Chondrocyte (in vitro differentiated cells): Measurements from ENCODE around the gene FHIT. TPM values are rescaled to one million over a fixed set of nuclear protein-coding genes. Genes with fewer than 3 reads are reported as not detected.

ENCODE experiments used
- DNase-seq: peaks from one replicate; pipeline ENCODE4 v3.0.0; 2021; ENCODE audit warnings: mixed read lengths, low spot score
- H3K27ac Mint-ChIP-seq: one replicate; pipeline ENCODE4 v1.8.0; 2021; ENCODE audit warnings: mild to moderate bottlenecking, moderate library complexity, mixed read lengths; ENCODE audit not compliant: unreplicated experiment
- H3K27me3 Mint-ChIP-seq: 2 replicates; pipeline ENCODE4 v1.8.0; 2021; ENCODE audit warnings: low read depth, mixed read lengths
- H3K36me3 Mint-ChIP-seq: 2 replicates; pipeline ENCODE4 v1.8.0; 2021; ENCODE audit warnings: low read depth, mixed read lengths
- H3K4me1 Mint-ChIP-seq: 2 replicates; pipeline ENCODE4 v1.8.0; 2021; ENCODE audit warnings: low read depth, mild to moderate bottlenecking, mixed read lengths
- H3K4me3 Mint-ChIP-seq: one replicate; pipeline ENCODE4 v1.8.0; 2021; ENCODE audit warnings: mild to moderate bottlenecking, moderate library complexity, mixed read lengths; ENCODE audit not compliant: unreplicated experiment
- H3K9me3 Mint-ChIP-seq: 2 replicates; pipeline ENCODE4 v1.8.0; 2021; ENCODE audit warnings: low read depth, mixed read lengths
- total RNA-seq: library from RNA; stranded (reverse); gene quantifications from 3 replicates; pipeline ENCODE4 v1.2.1, GENCODE V29; 2021
- TF ChIP-seq, protein P1 (sequence below): fragments of 200-600 bp; sonication (generic); IDR thresholded peaks from 2 replicates; pipeline ENCODE4 v1.5.0; 2021; ENCODE audit warnings: antibody characterized with exemption, mild to moderate bottlenecking, moderate library complexity

FHIT gene
- total RNA-seq, 1 donor from 2014 or later = 3.8 TPM

DNA sequence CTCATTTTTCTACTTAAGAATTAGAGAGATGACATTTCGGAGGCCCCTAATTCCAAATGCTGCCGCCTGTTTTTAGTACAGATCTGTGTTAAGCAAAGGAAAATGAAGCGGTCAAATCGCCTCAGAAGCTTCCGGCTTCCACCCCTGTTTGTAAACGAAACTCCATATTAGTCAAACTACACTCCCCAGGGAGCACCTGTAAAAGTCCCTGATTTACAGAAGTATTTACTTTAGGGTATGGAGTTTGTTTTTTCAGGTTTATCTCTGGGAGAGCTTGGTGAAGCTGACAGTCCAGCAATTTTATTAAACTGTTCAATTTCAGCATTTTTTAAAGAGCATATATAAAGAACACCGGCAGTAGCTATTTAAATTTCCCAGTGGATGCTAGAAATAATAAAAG, 319.8 kb downstream of the FHIT start:
- no peaks in the 10 kb centered on the region for H3K27me3 Mint-ChIP-seq
- no peak overlapping the region for H3K4me3 Mint-ChIP-seq
- H3K36me3 Mint-ChIP-seq = no peaks in the 10 kb centered on the region
- H3K4me1 Mint-ChIP-seq = peaks cover 13% of the 10 kb centered on the region
- H3K9me3 Mint-ChIP-seq = peaks cover 3% of the 10 kb centered on the region
- DNase-seq = no peak
- no peak overlapping the region for H3K27ac Mint-ChIP-seq
- TF ChIP-seq, protein P1, sequence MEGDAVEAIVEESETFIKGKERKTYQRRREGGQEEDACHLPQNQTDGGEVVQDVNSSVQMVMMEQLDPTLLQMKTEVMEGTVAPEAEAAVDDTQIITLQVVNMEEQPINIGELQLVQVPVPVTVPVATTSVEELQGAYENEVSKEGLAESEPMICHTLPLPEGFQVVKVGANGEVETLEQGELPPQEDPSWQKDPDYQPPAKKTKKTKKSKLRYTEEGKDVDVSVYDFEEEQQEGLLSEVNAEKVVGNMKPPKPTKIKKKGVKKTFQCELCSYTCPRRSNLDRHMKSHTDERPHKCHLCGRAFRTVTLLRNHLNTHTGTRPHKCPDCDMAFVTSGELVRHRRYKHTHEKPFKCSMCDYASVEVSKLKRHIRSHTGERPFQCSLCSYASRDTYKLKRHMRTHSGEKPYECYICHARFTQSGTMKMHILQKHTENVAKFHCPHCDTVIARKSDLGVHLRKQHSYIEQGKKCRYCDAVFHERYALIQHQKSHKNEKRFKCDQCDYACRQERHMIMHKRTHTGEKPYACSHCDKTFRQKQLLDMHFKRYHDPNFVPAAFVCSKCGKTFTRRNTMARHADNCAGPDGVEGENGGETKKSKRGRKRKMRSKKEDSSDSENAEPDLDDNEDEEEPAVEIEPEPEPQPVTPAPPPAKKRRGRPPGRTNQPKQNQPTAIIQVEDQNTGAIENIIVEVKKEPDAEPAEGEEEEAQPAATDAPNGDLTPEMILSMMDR = no peak

DNA sequence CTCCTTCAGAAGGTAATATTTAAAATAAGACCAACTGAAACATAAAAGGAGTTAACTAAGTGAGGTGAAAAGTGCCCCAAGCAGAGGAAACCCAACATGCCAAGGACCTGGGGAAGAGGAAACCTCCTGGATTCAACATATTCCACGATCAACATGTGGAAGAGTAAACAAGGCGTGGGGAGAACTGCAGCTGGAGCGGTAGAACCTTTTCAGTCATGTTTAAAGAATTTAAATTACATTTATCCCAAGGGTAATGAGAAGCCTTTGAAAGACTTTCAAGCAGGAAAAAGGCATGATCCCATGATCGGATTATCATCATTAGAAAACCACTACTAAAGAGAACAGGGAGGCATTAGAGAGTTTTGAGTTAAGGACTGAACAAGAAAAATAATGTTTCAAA, 330.7 kb downstream of the FHIT start:
- no peak for DNase-seq

DNA sequence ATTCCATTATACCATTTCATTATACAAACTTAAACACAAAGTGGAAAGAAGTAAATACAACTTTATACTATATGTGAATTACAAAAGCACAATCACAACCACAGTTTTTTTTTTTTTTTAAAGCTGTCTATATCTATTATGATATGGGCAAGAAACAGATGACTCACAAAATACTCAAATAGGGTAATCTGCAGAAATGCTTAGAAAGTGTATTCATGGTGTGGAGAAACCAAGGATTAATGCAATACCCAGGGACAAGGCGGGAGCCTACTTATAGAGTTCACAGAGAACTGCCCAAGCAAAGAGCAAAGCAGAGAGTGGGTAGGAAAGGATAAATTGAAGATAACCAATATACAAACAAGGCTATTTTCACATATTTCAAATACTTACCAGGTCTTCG, 332.0 kb downstream of the FHIT start:
- H3K4me1 Mint-ChIP-seq = peaks cover 11% of the 10 kb centered on the region
- TF ChIP-seq, protein P1 = no peak
- no peaks in the 10 kb centered on the region for H3K36me3 Mint-ChIP-seq
- H3K27me3 Mint-ChIP-seq = no peaks in the 10 kb centered on the region
- H3K9me3 Mint-ChIP-seq = no peaks in the 10 kb centered on the region
- no peak for DNase-seq
- H3K27ac Mint-ChIP-seq = no peak overlapping the region
- no peak overlapping the region for H3K4me3 Mint-ChIP-seq

More for the DNA sequence above, 330.7 kb downstream of the FHIT start:
- H3K36me3 Mint-ChIP-seq = no peaks in the 10 kb centered on the region
- H3K27me3 Mint-ChIP-seq = no peaks in the 10 kb centered on the region
- H3K27ac Mint-ChIP-seq = no peak overlapping the region
- no peak overlapping the region for H3K4me3 Mint-ChIP-seq
- peaks cover 11% of the 10 kb centered on the region for H3K4me1 Mint-ChIP-seq
- H3K9me3 Mint-ChIP-seq = peaks cover 5% of the 10 kb centered on the region
- TF ChIP-seq, protein P1 = no peak

DNA sequence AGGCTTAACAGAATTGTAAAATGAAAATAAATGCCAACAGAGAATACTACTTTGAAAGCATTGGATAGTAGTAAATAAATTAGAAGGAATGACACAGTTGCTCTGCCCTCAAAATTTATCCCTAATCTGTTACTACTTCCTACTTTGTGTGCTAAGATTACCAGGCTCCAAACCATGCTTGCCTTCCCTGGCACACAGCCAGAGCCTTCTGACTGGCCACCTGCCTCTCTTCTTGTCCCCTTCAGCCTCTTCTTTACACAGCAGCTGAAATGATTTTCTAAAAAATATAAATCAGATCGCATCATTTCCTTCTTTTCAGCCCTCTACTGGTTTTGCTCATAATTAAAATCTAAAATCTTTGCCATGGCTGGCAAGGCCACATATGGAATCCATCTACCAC, 334.1 kb downstream of the FHIT start:
- Mint-ChIP-seq H3K27ac (no peak overlapping the region), H3K4me1 (peaks cover 11% of the 10 kb centered on the region), H3K36me3 (peaks cover 1% of the 10 kb centered on the region), H3K27me3 (no peaks in the 10 kb centered on the region), H3K9me3 (peaks cover 6% of the 10 kb centered on the region), H3K4me3 (no peak overlapping the region)
- no peak for DNase-seq
- TF ChIP-seq, protein P1 = peak; percentile 15

DNA sequence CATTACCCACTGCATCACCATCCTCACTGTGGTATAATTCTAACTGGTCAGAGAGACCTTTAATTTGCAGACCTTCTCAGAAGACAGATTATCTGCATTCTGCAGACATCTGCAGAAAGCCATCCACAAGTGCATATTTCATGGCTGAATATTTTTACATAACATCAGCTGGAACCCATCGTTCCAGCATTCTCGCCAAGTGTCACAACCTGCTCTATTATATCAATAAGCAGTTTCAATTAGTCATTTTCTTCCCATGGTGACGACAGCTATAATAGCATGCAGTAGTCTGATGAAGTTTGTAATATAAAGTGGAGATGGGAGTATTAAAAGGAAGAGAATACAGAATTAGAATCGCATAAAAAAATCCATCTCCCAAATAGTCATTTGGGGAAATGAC, 334.7 kb downstream of the FHIT start:
- H3K27me3 Mint-ChIP-seq = no peaks in the 10 kb centered on the region
- no peak overlapping the region for H3K4me3 Mint-ChIP-seq
- TF ChIP-seq, protein P1 = no peak
- no peak overlapping the region for H3K27ac Mint-ChIP-seq
- no peak for DNase-seq
- H3K4me1 Mint-ChIP-seq = peaks cover 11% of the 10 kb centered on the region
- peaks cover 8% of the 10 kb centered on the region for H3K9me3 Mint-ChIP-seq
- H3K36me3 Mint-ChIP-seq = peaks cover 1% of the 10 kb centered on the region
